Neural cell (in vitro differentiated cells): Measurements from ENCODE around the gene OR11H7. TPM values are rescaled to one million over a fixed set of nuclear protein-coding genes. Genes with fewer than 3 reads are reported as not detected.

ENCODE experiments used
- H2AFZ ChIP-seq: fragments of 200-600, 300-800 bp; sonication (generic), shearing (Covaris generic); 2 replicates; pipeline ENCODE4 v1.6.0; 2014; ENCODE audit warnings: low read depth, mild to moderate bottlenecking, antibody characterized with exemption, low read length, moderate library complexity
- H3F3A ChIP-seq: fragments of 200-600 bp; shearing (Covaris generic); 2 replicates; pipeline ENCODE4 v1.6.1; 2016; ENCODE audit warnings: mild to moderate bottlenecking, moderate library complexity, mixed read lengths, antibody characterized with exemption, low read length; ENCODE audit not compliant: insufficient read depth, poor library complexity, severe bottlenecking
- H3K27ac ChIP-seq: fragments of 200-600, 300-800 bp; sonication (generic), shearing (Covaris generic); 2 replicates; pipeline ENCODE4 v1.5.1; 2014; ENCODE audit warnings: mild to moderate bottlenecking, low read length, moderate library complexity
- H3K27me3 ChIP-seq: fragments of 300-800, 200-600 bp; sonication (generic), shearing (Covaris generic); 2 replicates; pipeline ENCODE4 v1.6.0; 2014; ENCODE audit warnings: mild to moderate bottlenecking, low read depth, low read length, moderate library complexity; ENCODE audit not compliant: insufficient read depth
- H3K36me3 ChIP-seq: fragments of 300-800, 200-600 bp; sonication (generic), shearing (Covaris generic); 2 replicates; pipeline ENCODE4 v1.5.1; 2014; ENCODE audit warnings: mild to moderate bottlenecking, antibody characterized with exemption, low read length, moderate library complexity; ENCODE audit not compliant: insufficient read depth
- H3K4me2 ChIP-seq: fragments of 300-800, 200-600 bp; sonication (generic), shearing (Covaris generic); 2 replicates; pipeline ENCODE4 v1.6.0; 2014; ENCODE audit warnings: mild to moderate bottlenecking, low read length
- H3K4me3 ChIP-seq: fragments of 300-800, 200-600 bp; sonication (generic), shearing (Covaris generic); 2 replicates; pipeline ENCODE4 v1.5.1; 2014; ENCODE audit warnings: mild to moderate bottlenecking, low read length, moderate library complexity
- H3K79me2 ChIP-seq: fragments of 200-600 bp; shearing (Covaris generic); replicated peaks from 2 replicates; pipeline ENCODE4 v1.6.0; 2014; ENCODE audit warnings: mild to moderate bottlenecking, low read length, moderate library complexity; ENCODE audit not compliant: insufficient read depth
- H3K9ac ChIP-seq: fragments of 300-800, 200-600 bp; sonication (generic), shearing (Covaris generic); 2 replicates; pipeline ENCODE4 v1.6.1; 2016; ENCODE audit warnings: mild to moderate bottlenecking, low read length, mixed read lengths
- H3K9me2 ChIP-seq: fragments of 200-600 bp; shearing (Covaris generic); 2 replicates; pipeline ENCODE4 v1.6.1; 2016; ENCODE audit warnings: mild to moderate bottlenecking, low read length, mixed read lengths; ENCODE audit not compliant: insufficient read depth
- H3K9me3 ChIP-seq: fragments of 200-600, 300-800 bp; sonication (generic), shearing (Covaris generic); 2 replicates; pipeline ENCODE4 v1.6.1; 2016; ENCODE audit warnings: mild to moderate bottlenecking, mixed run types, low read length, moderate library complexity, mixed read lengths
- H4K20me1 ChIP-seq: fragments of 200-600 bp; shearing (Covaris generic); 2 replicates; pipeline ENCODE4 v1.6.1; 2016; ENCODE audit warnings: mild to moderate bottlenecking, mixed run types; ENCODE audit not compliant: insufficient read depth
- EP300 ChIP-seq: fragments of 450-650 bp; conservative IDR thresholded peaks from 2 replicates; pipeline ENCODE4 v1.6.1; 2014; ENCODE audit warnings: antibody characterized with exemption, mild to moderate bottlenecking, moderate library complexity; ENCODE audit not compliant: poor library complexity, severe bottlenecking
- EZH2 ChIP-seq: fragments of 200-600, 300-800 bp; shearing (Covaris generic), sonication (generic); IDR thresholded peaks from 2 replicates; pipeline ENCODE4 v1.6.1; 2014; ENCODE audit warnings: antibody characterized with exemption, low read length, borderline replicate concordance, mild to moderate bottlenecking; ENCODE audit not compliant: insufficient read depth, poor library complexity, severe bottlenecking
- MXI1 ChIP-seq: fragments of 450-650 bp; conservative IDR thresholded peaks from 2 replicates; pipeline ENCODE4 v1.6.1; 2014; ENCODE audit warnings: antibody characterized with exemption, mild to moderate bottlenecking; ENCODE audit not compliant: poor library complexity, severe bottlenecking
- POLR2AphosphoS5 ChIP-seq: IDR thresholded peaks from 2 replicates; pipeline ENCODE4 v1.6.1; 2012
- RAD21 ChIP-seq: fragments of 450-650 bp; conservative IDR thresholded peaks from 2 replicates; pipeline ENCODE4 v1.6.1; 2014; ENCODE audit warnings: antibody characterized with exemption, mild to moderate bottlenecking, moderate library complexity
- REST ChIP-seq: IDR thresholded peaks from 2 replicates; pipeline ENCODE4 v1.6.1; 2012; ENCODE audit warnings: borderline replicate concordance
- SMC3 ChIP-seq: fragments of 450-650 bp; conservative IDR thresholded peaks from 2 replicates; pipeline ENCODE4 v1.6.1; 2014; ENCODE audit warnings: antibody characterized with exemption, mild to moderate bottlenecking, moderate library complexity; ENCODE audit not compliant: poor library complexity
- TAF1 ChIP-seq: IDR thresholded peaks from 2 replicates; pipeline ENCODE4 v1.6.1; 2012; ENCODE audit warnings: low read depth
- polyA minus RNA-seq: library from RNA; depleted of rRNA, polyadenylated mRNA; stranded (reverse); fragments of >200 nt; gene quantifications from 2 replicates; pipeline ENCODE4 v1.2.3, GENCODE V29; 2014
- polyA plus RNA-seq: library from polyadenylated mRNA; depleted of rRNA; stranded (reverse); fragments of >200 nt; gene quantifications from 2 replicates; pipeline ENCODE4 v1.2.3, GENCODE V29; 2014
- TF ChIP-seq, protein P1 (sequence below): fragments of 450-650 bp; IDR thresholded peaks from 2 replicates; pipeline ENCODE4 v1.5.1; 2014; ENCODE audit warnings: antibody characterized with exemption, mild to moderate bottlenecking, moderate library complexity; ENCODE audit not compliant: poor library complexity, severe bottlenecking

The OR11H7 gene
- polyA plus RNA-seq (not detected in 2 replicates), polyA minus RNA-seq (not detected in 2 replicates)

- Histone ChIP-seq H3K9me3 (peaks cover 5% of the 10 kb centered on the region), H3K36me3 (no peaks in the 10 kb centered on the region), H3K4me2 (no peak within 1 kb of the TSS), H3K27ac (no peak within 1 kb of the TSS), H3K79me2 (no peaks in the 10 kb centered on the region), H3K27me3 (no peaks in the 10 kb centered on the region), H4K20me1 (no peaks in the 10 kb centered on the region), H3K9me2 (no peaks in the 10 kb centered on the region), H2AFZ (no peak within 1 kb of the TSS), H3K4me3 (no peak within 1 kb of the TSS), H3F3A (no peaks in the 10 kb centered on the region), H3K9ac (no peak within 1 kb of the TSS)
- TF ChIP-seq MXI1 (no peak), RAD21 (no peak), POLR2AphosphoS5 (no peak), TAF1 (no peak), EP300 (no peak), REST (no peak), EZH2 (no peak), SMC3 (no peak)
- TF ChIP-seq, protein P1, sequence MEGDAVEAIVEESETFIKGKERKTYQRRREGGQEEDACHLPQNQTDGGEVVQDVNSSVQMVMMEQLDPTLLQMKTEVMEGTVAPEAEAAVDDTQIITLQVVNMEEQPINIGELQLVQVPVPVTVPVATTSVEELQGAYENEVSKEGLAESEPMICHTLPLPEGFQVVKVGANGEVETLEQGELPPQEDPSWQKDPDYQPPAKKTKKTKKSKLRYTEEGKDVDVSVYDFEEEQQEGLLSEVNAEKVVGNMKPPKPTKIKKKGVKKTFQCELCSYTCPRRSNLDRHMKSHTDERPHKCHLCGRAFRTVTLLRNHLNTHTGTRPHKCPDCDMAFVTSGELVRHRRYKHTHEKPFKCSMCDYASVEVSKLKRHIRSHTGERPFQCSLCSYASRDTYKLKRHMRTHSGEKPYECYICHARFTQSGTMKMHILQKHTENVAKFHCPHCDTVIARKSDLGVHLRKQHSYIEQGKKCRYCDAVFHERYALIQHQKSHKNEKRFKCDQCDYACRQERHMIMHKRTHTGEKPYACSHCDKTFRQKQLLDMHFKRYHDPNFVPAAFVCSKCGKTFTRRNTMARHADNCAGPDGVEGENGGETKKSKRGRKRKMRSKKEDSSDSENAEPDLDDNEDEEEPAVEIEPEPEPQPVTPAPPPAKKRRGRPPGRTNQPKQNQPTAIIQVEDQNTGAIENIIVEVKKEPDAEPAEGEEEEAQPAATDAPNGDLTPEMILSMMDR, result no peak
These were observed at the start of gene OR11H7 for GRCh38 chr14:20228681-20229080. OR11H7 (plus strand) TSS chr14:20228981.

GRCh38 chr14:20179218-20179617 is 49.6 kb upstream of the OR11H7 start:
- Histone ChIP-seq H3K9me2 (no peaks in the 10 kb centered on the region), H3K27me3 (no peaks in the 10 kb centered on the region), H3K4me3 (no peak overlapping the region), H3K36me3 (no peaks in the 10 kb centered on the region), H3K4me2 (no peak overlapping the region), H3K9ac (no peak overlapping the region), H3K79me2 (no peaks in the 10 kb centered on the region), H2AFZ (no peak overlapping the region), H4K20me1 (no peaks in the 10 kb centered on the region), H3K9me3 (no peaks in the 10 kb centered on the region), H3F3A (no peaks in the 10 kb centered on the region), H3K27ac (no peak overlapping the region)
- TF ChIP-seq EP300, result no peak
- TF ChIP-seq, protein P1, result no peak
- no peak for TF ChIP-seq REST
- TF ChIP-seq MXI1, result no peak
- TF ChIP-seq RAD21, result no peak
- no peak for TF ChIP-seq POLR2AphosphoS5
- no peak for TF ChIP-seq TAF1
- no peak for TF ChIP-seq EZH2
- no peak for TF ChIP-seq SMC3
